GM18858 (cell line): ENCODE results near the gene RPS13.
"Not testable (repeated sequence)": the region's sequence is repeated elsewhere in the genome, so short reads cannot be mapped to it uniquely, and the experiment has no call there.

Experiments used
- ATAC-seq: cut with Tn5 transposase; IDR thresholded peaks from one replicate; pipeline ENCODE4 v1.9.1; 2021; ENCODE audit not compliant: unreplicated experiment

The RPS13 gene

DNA sequence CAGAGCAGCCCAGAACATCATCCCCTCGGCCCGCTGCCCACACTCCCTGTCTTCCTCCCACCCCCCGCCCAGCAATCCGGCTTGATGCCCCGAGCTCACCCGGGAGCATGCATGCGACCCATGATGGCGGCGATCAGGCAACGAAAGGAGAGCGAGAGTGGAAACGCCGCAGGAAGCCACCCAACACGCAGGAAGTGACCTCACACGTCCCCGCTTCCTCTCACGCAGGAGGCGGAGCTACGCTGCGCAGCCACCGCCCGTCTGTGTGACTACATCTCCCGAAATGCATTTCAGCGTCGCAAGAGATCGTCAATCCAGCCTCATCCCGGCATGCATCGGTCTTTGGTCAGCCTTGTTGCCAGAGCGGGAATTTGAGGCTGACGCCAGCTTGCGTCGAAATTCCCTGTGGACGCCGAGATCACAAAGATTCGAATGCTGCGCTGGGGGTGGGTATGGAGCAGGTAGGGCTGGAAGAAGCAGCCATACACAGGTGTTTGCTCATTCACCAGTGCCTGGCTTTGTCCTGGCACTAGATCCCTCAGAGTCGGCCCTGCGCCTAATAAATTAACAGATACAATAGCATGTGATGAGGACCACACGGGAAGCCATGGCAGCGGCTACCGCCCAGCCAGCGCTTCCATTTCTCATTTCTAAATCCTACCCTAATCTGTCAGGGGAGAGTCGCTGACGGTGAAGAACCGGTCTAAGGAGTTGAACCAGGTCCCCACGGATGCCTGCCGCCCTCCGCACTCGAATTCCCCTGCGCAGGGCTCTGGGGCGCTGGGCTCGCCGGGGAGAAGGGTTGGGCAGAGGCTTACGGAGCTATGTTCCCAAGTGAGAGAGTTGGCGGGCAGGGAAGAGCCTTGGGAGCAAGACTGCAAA, at the start of gene RPS13:
Gene RPS13, minus strand, starts transcription at position 148 of the 882 bp plus-strand sequence. Its CDS starts 26 bp downstream, at position 122.
- ATAC-seq = peak; percentile 88

- ATAC-seq = no peak
Observed at GRCh38 chr11:17121981-17122380, 44.5 kb upstream of the RPS13 start.

DNA sequence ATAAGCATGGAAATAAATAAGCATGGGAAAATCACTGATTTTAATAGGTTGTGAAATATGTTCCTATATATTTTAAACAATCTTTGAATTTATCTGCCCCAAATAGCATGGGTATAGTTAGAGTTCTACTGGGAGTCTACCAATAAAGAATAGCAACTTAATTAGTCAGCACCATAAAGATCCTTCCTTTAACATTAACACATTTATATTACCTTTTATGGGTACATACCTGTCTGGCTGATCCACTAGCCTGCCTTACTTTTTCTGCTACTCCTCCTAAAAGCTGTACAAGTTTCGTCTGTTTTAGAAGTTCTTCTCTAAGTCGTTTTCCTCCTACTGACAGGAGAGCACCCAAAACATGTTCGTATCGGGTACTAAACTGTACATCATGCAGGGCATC, 39.8 kb upstream of the RPS13 start:
- ATAC-seq = no peak

DNA sequence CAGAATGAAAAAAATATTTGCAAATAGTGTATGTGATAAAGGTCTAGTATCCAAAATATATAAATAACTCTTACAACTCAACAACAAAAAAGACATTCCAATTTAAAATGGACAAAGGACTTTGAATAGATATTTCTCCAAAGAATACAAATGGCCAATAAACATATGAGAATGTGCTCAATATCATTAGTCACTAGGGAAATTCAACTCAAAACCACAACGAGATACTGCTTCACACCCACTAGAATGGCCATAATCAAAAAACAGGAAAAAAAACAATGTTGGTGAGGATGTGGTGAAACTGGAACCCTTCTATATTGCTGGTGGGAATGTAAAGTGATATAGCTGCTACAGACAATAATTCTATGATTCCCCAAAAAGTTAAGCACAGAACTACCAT, 38.6 kb upstream of the RPS13 start:
- ATAC-seq = no peak

GRCh38 chr11:17107745-17108144, 30.3 kb upstream of the RPS13 start:
- not testable (repeated sequence) for ATAC-seq

DNA sequence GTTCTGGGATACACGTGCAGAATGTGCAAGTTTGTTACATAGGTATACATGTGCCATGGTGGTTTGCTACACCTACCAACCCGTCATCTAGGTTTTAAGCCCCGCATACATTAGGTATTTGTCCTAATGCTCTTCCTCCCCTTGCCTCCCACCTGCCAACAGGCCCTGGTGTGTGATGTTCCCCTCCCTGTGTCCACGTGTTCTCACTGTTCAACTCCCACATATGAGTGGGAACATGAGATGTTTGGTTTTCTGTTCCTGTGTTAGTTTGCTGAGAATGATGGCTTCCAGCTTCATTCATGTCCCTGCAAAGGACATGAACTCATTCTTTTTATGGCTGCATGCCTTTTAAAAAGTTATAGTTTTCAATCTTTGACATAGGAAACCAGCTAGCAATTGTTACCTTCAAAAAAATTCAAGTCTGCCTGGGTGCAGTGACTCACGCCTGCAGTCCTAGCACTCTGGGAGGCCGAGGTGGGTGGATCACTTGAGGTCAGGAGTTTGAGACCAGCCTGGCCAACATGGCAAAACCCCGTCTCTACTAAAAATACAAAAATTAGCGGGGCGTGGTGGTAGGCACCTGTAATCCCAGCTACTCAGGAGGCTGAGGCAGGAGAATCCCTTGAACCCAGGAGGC, 28.1 kb upstream of the RPS13 start:
- not testable (repeated sequence) for ATAC-seq

DNA sequence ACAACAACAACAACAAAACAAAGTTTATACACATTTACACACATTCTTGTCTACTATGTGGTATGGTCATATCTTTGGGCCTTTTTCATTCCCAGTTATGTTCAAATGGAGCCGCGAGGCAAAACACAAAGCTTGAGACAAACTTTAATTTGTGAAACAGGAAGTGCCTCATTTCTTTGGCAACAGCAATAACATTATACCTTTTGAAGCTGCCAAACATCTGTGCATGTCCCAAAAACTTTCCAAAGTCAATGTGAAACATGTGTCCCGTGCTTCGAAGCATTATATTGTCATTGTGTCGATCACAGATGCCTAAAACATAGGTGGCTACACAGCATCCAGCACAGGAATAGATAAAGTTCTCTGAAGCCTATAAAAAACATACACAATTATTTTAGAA, 25.0 kb upstream of the RPS13 start:
- no peak for ATAC-seq

GRCh38 chr11:17098658-17099057, 21.2 kb upstream of the RPS13 start:
- no peak for ATAC-seq

DNA sequence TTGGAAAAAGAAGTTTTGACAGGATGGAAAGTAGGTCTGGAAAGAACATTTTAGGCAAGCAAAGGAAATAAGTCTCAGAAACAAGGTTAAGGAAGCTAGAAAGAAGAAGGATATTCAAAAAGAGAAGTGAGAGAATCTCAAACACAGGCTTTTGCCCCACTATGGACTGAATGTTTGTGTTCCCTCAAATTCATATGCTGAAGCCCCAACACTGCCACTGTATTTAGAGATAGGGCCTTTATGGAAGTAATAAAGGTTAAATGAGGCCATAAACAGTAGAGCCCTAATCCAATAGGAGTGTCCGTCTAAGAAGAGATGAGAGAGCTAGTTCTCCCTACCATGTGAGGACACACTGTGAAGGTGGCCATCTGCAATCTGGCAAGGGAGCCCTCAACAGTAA, 20.6 kb upstream of the RPS13 start:
- no peak for ATAC-seq

GRCh38 chr11:17085976-17086375, 8.5 kb upstream of the RPS13 start:
- not testable (repeated sequence) for ATAC-seq

GRCh38 chr11:17077240-17077519, 287 bp downstream of the RPS13 start:
- ATAC-seq = no peak

- no peak for ATAC-seq
Observed at GRCh38 chr11:17076517-17077239, 789 bp downstream of the RPS13 start.

GRCh38 chr11:17075506-17075905, 2.0 kb downstream of the RPS13 start:
- no peak for ATAC-seq

DNA sequence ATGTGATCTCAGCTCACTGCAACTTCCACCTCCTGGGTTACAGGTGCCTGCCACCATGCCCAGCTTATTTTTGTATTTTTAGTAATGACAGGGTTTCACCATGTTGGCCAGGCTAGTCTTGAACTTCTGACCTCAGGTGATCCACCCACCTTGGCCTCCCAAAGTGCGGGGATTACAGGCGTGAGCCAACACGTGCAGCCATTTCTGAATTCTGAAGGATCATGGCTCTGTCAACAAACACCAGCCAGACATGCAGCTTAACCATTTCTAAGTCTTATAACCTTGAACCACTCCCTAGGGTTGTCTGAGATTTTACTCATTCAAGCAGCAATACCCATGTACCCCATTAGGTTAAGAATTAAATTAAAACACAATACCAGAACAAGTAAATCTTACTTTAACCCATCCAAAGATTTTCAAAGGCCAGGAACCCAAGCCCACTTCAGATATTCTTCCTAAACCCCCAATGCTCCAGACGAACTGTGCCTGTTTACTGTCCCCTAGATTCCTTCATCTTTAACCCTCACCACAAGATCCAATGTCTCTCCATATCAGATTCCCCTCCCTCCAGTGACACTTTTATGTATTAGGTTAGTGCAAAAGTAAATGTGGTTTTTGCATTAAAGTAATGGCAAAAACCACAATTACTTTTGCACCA, 4.0 kb downstream of the RPS13 start:
- no peak for ATAC-seq

GRCh38 chr11:17067417-17067816, 10.1 kb downstream of the RPS13 start:
- ATAC-seq = no peak

GRCh38 chr11:17066691-17067090, 10.8 kb downstream of the RPS13 start:
- no peak for ATAC-seq

- ATAC-seq = peak; percentile 47
Observed at GRCh38 chr11:17063171-17064002, 14.1 kb downstream of the RPS13 start.

- ATAC-seq = not testable (repeated sequence)
Observed at GRCh38 chr11:17051146-17051545, 26.3 kb downstream of the RPS13 start.

GRCh38 chr11:17048491-17048890, 29.0 kb downstream of the RPS13 start:
- ATAC-seq = not testable (repeated sequence)

GRCh38 chr11:17046690-17047089, 30.8 kb downstream of the RPS13 start:
- no peak for ATAC-seq
